Sigmoid colon (tissue), 4 donors: ENCODE data around the gene GALNS.

Experiments
- CTCF ChIP-seq, 4 experiments: fragments of 450-650 bp in 3 of 4; fragments of 200-600 bp in 1 of 4; IDR thresholded peaks; one replicate each; pipeline ENCODE4 v1.5.1; 2016 to 2019; ENCODE audit warnings: antibody characterized with exemption in 4 of 4, mild to moderate bottlenecking in 3 of 4, moderate library complexity in 2 of 4
- EP300 ChIP-seq, 4 donors: sonication (generic); formaldehyde crosslinking; IDR thresholded peaks; one replicate each; pipeline ENCODE4 v1.6.1; 2017; ENCODE audit warnings: antibody characterized with exemption in 4 of 4
- POLR2A ChIP-seq, 2 donors: fragments of 450-650 bp; IDR thresholded peaks; one replicate each; pipeline ENCODE4 v1.6.1; 2016; ENCODE audit warnings: antibody characterized with exemption in 2 of 2, mild to moderate bottlenecking in 2 of 2, moderate library complexity in 2 of 2
- POLR2AphosphoS5 ChIP-seq, 4 donors: sonication (generic); formaldehyde crosslinking; IDR thresholded peaks; one replicate each; pipeline ENCODE4 v1.6.1; 2017; ENCODE audit warnings: antibody characterized with exemption in 4 of 4

- TF ChIP-seq CTCF (IDR thresholded peaks at IDR 0.05) (no peak), POLR2A (IDR thresholded peaks at IDR 0.05) (no peak), EP300 (IDR thresholded peaks at IDR 0.05) (no peak), POLR2AphosphoS5 (IDR thresholded peaks at IDR 0.05) (no peak)
Measured at GRCh38 chr16:88903267-88903666, 46.5 kb upstream of the GALNS start.
